ENCODE results near the gene SPINK5.

SPINK5 gene

GRCh38 chr5:148176480-148176879, 112.7 kb downstream of the SPINK5 start:
- in situ Hi-C loops (cut with MboI; ENCODE audit: low sequenced_read_pairs), result no loop called here

- in situ Hi-C loops (cut with MboI; ENCODE audit: low sequenced_read_pairs), result no loop called here
Observed at GRCh38 chr5:148177207-148177606, 113.4 kb downstream of the SPINK5 start.

GRCh38 chr5:148179234-148179824, 115.5 kb downstream of the SPINK5 start:
- in situ Hi-C loops (cut with MboI; ENCODE audit: low sequenced_read_pairs), result no loop called here

- in situ Hi-C loops (cut with MboI; ENCODE audit: low sequenced_read_pairs), result loop anchor here (10.0 kb wide), 1 partner anchor 538 kb away; no protein-coding TSS in a partner anchor
Observed at GRCh38 chr5:148186248-148187003, 122.6 kb downstream of the SPINK5 start.
